ENCODE results near the gene EPHB1.

The EPHB1 gene

GRCh38 chr3:134932035-134932434 is 137.0 kb downstream of the EPHB1 start:
- TF ChIP-seq CTCF (IDR thresholded peaks at IDR 0.05) = no peak

GRCh38 chr3:134933997-134934396 is 138.9 kb downstream of the EPHB1 start:
- no peak for TF ChIP-seq CTCF (IDR thresholded peaks at IDR 0.05)

GRCh38 chr3:134934933-134935332 is 139.9 kb downstream of the EPHB1 start:
- no peak for TF ChIP-seq CTCF (IDR thresholded peaks at IDR 0.05)

- TF ChIP-seq CTCF (IDR thresholded peaks at IDR 0.05) = no peak
Measured at GRCh38 chr3:134937256-134938028, 142.4 kb downstream of the EPHB1 start.

GRCh38 chr3:134938029-134938525 is 143.0 kb downstream of the EPHB1 start:
- TF ChIP-seq CTCF (IDR thresholded peaks at IDR 0.05) = no peak

GRCh38 chr3:134939978-134940377 is 144.9 kb downstream of the EPHB1 start:
- no peak for TF ChIP-seq CTCF (IDR thresholded peaks at IDR 0.05)

GRCh38 chr3:134941820-134942219 is 146.8 kb downstream of the EPHB1 start:
- no peak for TF ChIP-seq CTCF (IDR thresholded peaks at IDR 0.05)
